Panc1 (cell line): ENCODE results near the gene SCN2A. TPM values are rescaled to one million over a fixed set of nuclear protein-coding genes. Genes with fewer than 3 reads are reported as not detected.

Experiments
- ATAC-seq: fragments of 200-7000 bp; cut with Tn5 transposase; 2 replicates; pipeline ENCODE4 v1.9.1; 2020; ENCODE audit warnings: mild to moderate bottlenecking, moderate library complexity
- BruUV-seq: library from RNA; stranded (reverse); fragments of 400-500 nt; replicated peaks from 2 replicates; lab custom pipeline; 2021; lab: Mats Ljungman, UMichigan
- CTCF ChIA-PET: fragments of 300-600 bp; sonication (Branson Sonifier 250); formaldehyde crosslinking; loops from one replicate; lab custom pipeline; 2022; ENCODE audit warnings: antibody characterized with exemption; lab: Charles Lee
- POLR2A ChIA-PET: fragments of 300-600 bp; sonication (Branson Sonifier 250); formaldehyde crosslinking; loops from one replicate; lab custom pipeline; 2022; ENCODE audit warnings: antibody characterized with exemption; lab: Charles Lee
- DNase-seq: peaks from one replicate; pipeline ENCODE4 v3.0.0-alpha.2; 2010; ENCODE audit warnings: low read depth, low spot score
- H3K27ac ChIP-seq: 2 replicates; pipeline ENCODE4 v1.5.1; 2011; ENCODE audit warnings: mild to moderate bottlenecking, low read length, inconsistent platforms
- H3K27me3 ChIP-seq: fragments of 200-500 bp; sonication (Bioruptor generic); 2 replicates; pipeline ENCODE4 v1.6.0; 2014; ENCODE audit warnings: low read length, inconsistent platforms; ENCODE audit not compliant: control insufficient read depth, insufficient read depth
- H3K36me3 ChIP-seq: fragments of 200-500 bp; sonication (Bioruptor generic); 2 replicates; pipeline ENCODE4 v1.5.1; 2014; ENCODE audit warnings: inconsistent platforms, mild to moderate bottlenecking, low read length, moderate library complexity; ENCODE audit not compliant: control insufficient read depth, insufficient read depth
- H3K4me1 ChIP-seq: 2 replicates; pipeline ENCODE4 v1.5.1; 2011; ENCODE audit warnings: inconsistent platforms, mild to moderate bottlenecking, low read length, moderate library complexity; ENCODE audit not compliant: control insufficient read depth, insufficient read depth
- H3K4me3 ChIP-seq, 2 experiments: 2 replicates each; pipeline ENCODE4 v1.5.1; 2011 to 2012; ENCODE audit warnings: low read depth in 2 of 2, low read length in 2 of 2, mild to moderate bottlenecking in 2 of 2, inconsistent platforms in 1 of 2, moderate library complexity in 1 of 2
- H3K9me3 ChIP-seq: fragments of 200-500 bp; sonication (Bioruptor generic); 2 replicates; pipeline ENCODE4 v1.5.1; 2014; ENCODE audit warnings: low read depth, mild to moderate bottlenecking, inconsistent platforms, low read length, moderate library complexity; ENCODE audit not compliant: control insufficient read depth, insufficient read depth
- POLR2AphosphoS5 ChIP-seq: IDR thresholded peaks from 2 replicates; pipeline ENCODE4 v1.6.1; 2012; ENCODE audit warnings: mild to moderate bottlenecking, low read depth, low read length, moderate library complexity
- SIN3A ChIP-seq: IDR thresholded peaks from 2 replicates; pipeline ENCODE4 v1.6.1; 2012; ENCODE audit warnings: low read depth, mild to moderate bottlenecking, low read length, moderate library complexity, borderline replicate concordance; ENCODE audit not compliant: insufficient read depth
- TCF7L2 ChIP-seq: IDR thresholded peaks from 2 replicates; pipeline ENCODE4 v1.6.1; 2011; ENCODE audit warnings: mild to moderate bottlenecking, low read depth, low read length, inconsistent platforms
- in situ Hi-C: cut with HindIII; loops from 2 replicates; pipeline ENCODE4 v1.10.0; 2016; ENCODE audit warnings: low sequenced_read_pairs, low pct_unique_long_range_greater_than_20kb
- intact Hi-C: fragments of 100-400 bp; cut with micrococcal nuclease; formaldehyde crosslinking; loops from one replicate; pipeline ENCODE4 v1.10.0; 2022; ENCODE audit not compliant: unreplicated experiment
- total RNA-seq: library from RNA; stranded (reverse); gene quantifications from one replicate; pipeline ENCODE4 v1.2.1, GENCODE V29; 2021; ENCODE audit not compliant: unreplicated experiment
- TF ChIP-seq, protein P1 (sequence below), 2 experiments: IDR thresholded peaks; 2 replicates each; pipeline ENCODE4 v1.6.1; 2011 to 2012; ENCODE audit warnings: low read depth in 2 of 2, control low read depth in 1 of 2, low read length in 1 of 2, mild to moderate bottlenecking in 1 of 2, moderate library complexity in 1 of 2; ENCODE audit not compliant: insufficient read depth in 1 of 2
- TF ChIP-seq, protein P2 (sequence below): fragments of 450-650 bp; IDR thresholded peaks from 2 replicates; pipeline ENCODE4 v1.5.1; 2017; ENCODE audit warnings: mild to moderate bottlenecking

SCN2A gene
- total RNA-seq, 1 experiment from 2014 or later: not detected

DNA sequence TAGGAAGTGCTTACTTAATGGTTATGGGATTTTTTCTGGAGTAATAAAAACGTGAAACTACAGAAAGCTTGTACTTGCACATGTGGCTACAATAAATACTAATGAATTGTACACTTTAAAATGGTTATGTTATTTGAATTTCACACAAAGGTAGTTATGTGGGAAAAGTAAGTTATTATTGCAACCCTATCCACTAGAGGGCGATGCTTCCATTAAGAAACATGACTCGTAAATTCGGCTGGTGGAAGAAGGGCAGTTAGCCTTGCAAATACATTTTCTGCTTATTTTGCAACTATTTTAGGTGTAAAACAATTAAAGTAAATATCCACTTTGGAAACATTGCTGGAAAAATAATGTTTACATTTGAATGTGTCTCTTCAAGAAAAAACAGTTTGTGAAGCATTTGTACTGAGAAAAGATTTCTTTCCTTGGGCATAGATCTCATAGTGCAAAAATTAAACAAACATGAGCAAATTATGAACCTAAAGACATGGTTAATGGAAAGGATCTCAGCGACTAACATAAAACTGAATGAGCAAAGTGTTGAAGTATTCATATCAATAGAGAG lies 162.2 kb downstream of the SCN2A start:
- Histone ChIP-seq H3K36me3 (no peaks in the 10 kb centered on the region), H3K27ac (no peak overlapping the region), H3K4me3 (no peak overlapping the region), H3K9me3 (no peaks in the 10 kb centered on the region), H3K4me1 (no peaks in the 10 kb centered on the region), H3K27me3 (no peaks in the 10 kb centered on the region)
- BruUV-seq: no TSS peak
- TF ChIP-seq, protein P1, sequence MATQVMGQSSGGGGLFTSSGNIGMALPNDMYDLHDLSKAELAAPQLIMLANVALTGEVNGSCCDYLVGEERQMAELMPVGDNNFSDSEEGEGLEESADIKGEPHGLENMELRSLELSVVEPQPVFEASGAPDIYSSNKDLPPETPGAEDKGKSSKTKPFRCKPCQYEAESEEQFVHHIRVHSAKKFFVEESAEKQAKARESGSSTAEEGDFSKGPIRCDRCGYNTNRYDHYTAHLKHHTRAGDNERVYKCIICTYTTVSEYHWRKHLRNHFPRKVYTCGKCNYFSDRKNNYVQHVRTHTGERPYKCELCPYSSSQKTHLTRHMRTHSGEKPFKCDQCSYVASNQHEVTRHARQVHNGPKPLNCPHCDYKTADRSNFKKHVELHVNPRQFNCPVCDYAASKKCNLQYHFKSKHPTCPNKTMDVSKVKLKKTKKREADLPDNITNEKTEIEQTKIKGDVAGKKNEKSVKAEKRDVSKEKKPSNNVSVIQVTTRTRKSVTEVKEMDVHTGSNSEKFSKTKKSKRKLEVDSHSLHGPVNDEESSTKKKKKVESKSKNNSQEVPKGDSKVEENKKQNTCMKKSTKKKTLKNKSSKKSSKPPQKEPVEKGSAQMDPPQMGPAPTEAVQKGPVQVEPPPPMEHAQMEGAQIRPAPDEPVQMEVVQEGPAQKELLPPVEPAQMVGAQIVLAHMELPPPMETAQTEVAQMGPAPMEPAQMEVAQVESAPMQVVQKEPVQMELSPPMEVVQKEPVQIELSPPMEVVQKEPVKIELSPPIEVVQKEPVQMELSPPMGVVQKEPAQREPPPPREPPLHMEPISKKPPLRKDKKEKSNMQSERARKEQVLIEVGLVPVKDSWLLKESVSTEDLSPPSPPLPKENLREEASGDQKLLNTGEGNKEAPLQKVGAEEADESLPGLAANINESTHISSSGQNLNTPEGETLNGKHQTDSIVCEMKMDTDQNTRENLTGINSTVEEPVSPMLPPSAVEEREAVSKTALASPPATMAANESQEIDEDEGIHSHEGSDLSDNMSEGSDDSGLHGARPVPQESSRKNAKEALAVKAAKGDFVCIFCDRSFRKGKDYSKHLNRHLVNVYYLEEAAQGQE (IDR thresholded peaks at IDR 0.05; ENCODE audit: insufficient read depth in 1 of 2, low read depth in 2 of 2, low read length in 1 of 2): no peak
- TF ChIP-seq SIN3A: no peak
- TF ChIP-seq, protein P2, sequence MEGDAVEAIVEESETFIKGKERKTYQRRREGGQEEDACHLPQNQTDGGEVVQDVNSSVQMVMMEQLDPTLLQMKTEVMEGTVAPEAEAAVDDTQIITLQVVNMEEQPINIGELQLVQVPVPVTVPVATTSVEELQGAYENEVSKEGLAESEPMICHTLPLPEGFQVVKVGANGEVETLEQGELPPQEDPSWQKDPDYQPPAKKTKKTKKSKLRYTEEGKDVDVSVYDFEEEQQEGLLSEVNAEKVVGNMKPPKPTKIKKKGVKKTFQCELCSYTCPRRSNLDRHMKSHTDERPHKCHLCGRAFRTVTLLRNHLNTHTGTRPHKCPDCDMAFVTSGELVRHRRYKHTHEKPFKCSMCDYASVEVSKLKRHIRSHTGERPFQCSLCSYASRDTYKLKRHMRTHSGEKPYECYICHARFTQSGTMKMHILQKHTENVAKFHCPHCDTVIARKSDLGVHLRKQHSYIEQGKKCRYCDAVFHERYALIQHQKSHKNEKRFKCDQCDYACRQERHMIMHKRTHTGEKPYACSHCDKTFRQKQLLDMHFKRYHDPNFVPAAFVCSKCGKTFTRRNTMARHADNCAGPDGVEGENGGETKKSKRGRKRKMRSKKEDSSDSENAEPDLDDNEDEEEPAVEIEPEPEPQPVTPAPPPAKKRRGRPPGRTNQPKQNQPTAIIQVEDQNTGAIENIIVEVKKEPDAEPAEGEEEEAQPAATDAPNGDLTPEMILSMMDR: peak; percentile 70; the same call in 1 of the 2 replicates
- CTCF ChIA-PET: no interaction called here
- intact Hi-C loops (loop anchor here (2.0 to 5.0 kb wide), 3 partner anchors 291 to 473 kb away; no protein-coding TSS in a partner anchor), in situ Hi-C loops (no loop called here)
- ATAC-seq (no peak), DNase-seq (peak; percentile 18)
- POLR2A ChIA-PET: no interaction called here

DNA sequence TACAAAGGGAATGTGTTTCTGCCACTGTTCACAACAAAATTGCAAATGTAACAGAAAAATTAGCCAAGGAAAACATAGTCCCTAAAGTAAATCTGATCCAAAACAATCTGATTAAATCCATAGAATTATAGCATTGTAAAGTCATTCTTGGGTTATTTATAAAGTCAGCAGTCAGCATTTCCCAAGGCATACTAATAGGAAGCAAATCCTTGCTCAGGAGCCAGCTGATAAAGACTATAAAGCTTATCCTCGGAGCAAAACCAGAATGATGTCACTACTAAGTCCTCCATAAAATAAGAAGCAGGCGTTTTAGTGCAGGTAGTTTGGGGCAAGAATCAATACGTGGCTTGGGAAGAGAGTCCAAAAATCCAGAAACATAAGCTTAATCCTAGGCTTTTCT lies 162.9 kb downstream of the SCN2A start:
- H3K4me1 ChIP-seq: no peaks in the 10 kb centered on the region
- ChIA-PET CTCF (no interaction called here), POLR2A (no interaction called here)
- intact Hi-C loops (loop anchor here (5.0 kb wide), 2 partner anchors 290 to 410 kb away; no protein-coding TSS in a partner anchor), in situ Hi-C loops (no loop called here)
- no peaks in the 10 kb centered on the region for H3K36me3 ChIP-seq
- H3K4me3 ChIP-seq: no peak overlapping the region
- no peaks in the 10 kb centered on the region for H3K27me3 ChIP-seq
- TF ChIP-seq TCF7L2 (no peak), SIN3A (no peak), POLR2AphosphoS5 (no peak)
- TF ChIP-seq, protein P1 (IDR thresholded peaks at IDR 0.05; ENCODE audit: insufficient read depth in 1 of 2, low read depth in 2 of 2, low read length in 1 of 2): no peak
- TF ChIP-seq, protein P2: no peak
- H3K27ac ChIP-seq: no peak overlapping the region
- ATAC-seq (no peak), DNase-seq (no peak)
- no TSS peak for BruUV-seq
- no peaks in the 10 kb centered on the region for H3K9me3 ChIP-seq
